Spleen (tissue), 7 donors: ENCODE results near the gene CD200R1.

Experiments
- POLR2A ChIP-seq, 3 donors: fragments of 450-650 bp; IDR thresholded peaks; one replicate each; pipeline ENCODE4 v1.5.1; 2017; ENCODE audit warnings: antibody characterized with exemption in 3 of 3, mild to moderate bottlenecking in 1 of 3
- POLR2AphosphoS5 ChIP-seq, 3 donors: sonication (generic); formaldehyde crosslinking; IDR thresholded peaks; one replicate each; pipeline ENCODE4 v1.5.1; 2017; ENCODE audit warnings: antibody characterized with exemption in 3 of 3
- TF ChIP-seq, protein P1 (sequence below), 11 experiments: fragments of 200-600 bp in 7 of 11; fragments of 450-650 bp in 4 of 11; sonication (generic) in 4 of 11; IDR thresholded peaks in 8 of 11; conservative IDR thresholded peaks in 3 of 11; 1 replicate in 7 of 11; 2 replicates in 4 of 11; pipeline versions ENCODE4 v1.4.0 to v1.8.0; 2016 to 2021; ENCODE audit warnings: antibody characterized with exemption in 11 of 11, inconsistent platforms in 4 of 11, mild to moderate bottlenecking in 1 of 11
- donor health status: DM: no; HTN: no; CAD: no; lungs with moderate emphysema.
- donor health status: DM: no; HTN: no; CAD: no.
- donor health status: DM: no; HTN: no; CAD: no.

DNA sequence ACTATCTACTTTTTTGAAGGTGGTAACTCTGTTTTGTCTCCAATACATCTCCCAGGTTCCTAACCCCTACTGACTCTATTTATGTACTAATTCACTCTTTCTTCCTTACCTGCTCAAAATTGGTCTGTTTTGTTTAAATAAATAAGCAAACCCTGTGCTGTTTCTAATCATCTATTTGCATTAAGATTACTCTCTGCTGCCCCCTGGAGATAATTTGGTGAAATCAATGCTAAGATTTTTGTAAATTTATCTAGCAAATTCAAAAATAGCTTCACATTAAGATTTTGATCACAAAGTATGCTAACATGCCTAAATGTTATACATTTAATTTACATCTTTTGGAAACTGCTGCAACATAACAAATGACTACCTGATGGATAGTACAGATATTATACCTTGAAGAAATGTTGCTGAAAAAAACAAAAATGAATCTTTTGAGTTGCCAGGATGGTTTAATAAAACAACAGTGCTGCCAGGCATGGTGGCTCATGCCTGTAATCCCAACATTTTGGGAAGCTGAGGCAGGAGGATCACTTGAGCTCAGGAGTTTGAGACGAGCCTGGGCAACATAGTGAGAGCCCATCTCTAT is 4.4 kb upstream of the CD200R1 start:
- TF ChIP-seq, protein P1, sequence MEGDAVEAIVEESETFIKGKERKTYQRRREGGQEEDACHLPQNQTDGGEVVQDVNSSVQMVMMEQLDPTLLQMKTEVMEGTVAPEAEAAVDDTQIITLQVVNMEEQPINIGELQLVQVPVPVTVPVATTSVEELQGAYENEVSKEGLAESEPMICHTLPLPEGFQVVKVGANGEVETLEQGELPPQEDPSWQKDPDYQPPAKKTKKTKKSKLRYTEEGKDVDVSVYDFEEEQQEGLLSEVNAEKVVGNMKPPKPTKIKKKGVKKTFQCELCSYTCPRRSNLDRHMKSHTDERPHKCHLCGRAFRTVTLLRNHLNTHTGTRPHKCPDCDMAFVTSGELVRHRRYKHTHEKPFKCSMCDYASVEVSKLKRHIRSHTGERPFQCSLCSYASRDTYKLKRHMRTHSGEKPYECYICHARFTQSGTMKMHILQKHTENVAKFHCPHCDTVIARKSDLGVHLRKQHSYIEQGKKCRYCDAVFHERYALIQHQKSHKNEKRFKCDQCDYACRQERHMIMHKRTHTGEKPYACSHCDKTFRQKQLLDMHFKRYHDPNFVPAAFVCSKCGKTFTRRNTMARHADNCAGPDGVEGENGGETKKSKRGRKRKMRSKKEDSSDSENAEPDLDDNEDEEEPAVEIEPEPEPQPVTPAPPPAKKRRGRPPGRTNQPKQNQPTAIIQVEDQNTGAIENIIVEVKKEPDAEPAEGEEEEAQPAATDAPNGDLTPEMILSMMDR (IDR thresholded peaks at IDR 0.05 in 8 of 11, conservative IDR thresholded peaks at IDR 0.05 in 3 of 11) = peak in 10 of 11 experiments; percentile 40 to 83 (median 72)
- TF ChIP-seq POLR2A (IDR thresholded peaks at IDR 0.05) (no peak), POLR2AphosphoS5 (IDR thresholded peaks at IDR 0.05) (no peak)
